NCI-H2196 (cell line): Measurements from ENCODE around the gene BCAS3.

Experiments
- DNase-seq: peaks from one replicate; lab custom pipeline; 2025; ENCODE audit not compliant: unreplicated experiment; lab: John Stamatoyannopoulos, UW

Gene BCAS3

GRCh38 chr17:61330174-61331150, 652.8 kb downstream of the BCAS3 start:
- no peak for DNase-seq

- DNase-seq: no peak
Measured at GRCh38 chr17:61331178-61331577, 653.5 kb downstream of the BCAS3 start.

DNA sequence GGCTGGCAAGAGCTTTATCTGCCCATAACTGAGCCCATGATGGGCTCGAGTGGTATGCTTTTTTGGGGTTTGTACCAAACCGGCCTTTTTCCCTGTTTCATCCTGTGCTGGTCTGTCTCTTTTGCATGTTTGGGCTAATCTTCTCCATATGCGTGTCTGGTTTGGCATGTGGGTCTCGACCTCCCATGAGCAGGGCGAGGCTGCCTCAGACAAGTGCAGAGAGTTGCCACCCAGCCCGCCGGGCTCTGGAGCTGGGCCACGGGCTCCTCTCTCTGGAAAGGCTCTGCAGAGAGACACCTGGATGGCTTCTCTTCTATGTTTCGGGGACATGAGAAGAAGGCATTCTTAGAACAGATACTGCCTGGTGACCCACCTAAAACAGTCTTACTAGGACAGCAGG, 654.2 kb downstream of the BCAS3 start:
- no peak for DNase-seq

GRCh38 chr17:61333136-61333535, 655.5 kb downstream of the BCAS3 start:
- no peak for DNase-seq

- no peak for DNase-seq
Measured at GRCh38 chr17:61334673-61335072, 657.0 kb downstream of the BCAS3 start.

DNA sequence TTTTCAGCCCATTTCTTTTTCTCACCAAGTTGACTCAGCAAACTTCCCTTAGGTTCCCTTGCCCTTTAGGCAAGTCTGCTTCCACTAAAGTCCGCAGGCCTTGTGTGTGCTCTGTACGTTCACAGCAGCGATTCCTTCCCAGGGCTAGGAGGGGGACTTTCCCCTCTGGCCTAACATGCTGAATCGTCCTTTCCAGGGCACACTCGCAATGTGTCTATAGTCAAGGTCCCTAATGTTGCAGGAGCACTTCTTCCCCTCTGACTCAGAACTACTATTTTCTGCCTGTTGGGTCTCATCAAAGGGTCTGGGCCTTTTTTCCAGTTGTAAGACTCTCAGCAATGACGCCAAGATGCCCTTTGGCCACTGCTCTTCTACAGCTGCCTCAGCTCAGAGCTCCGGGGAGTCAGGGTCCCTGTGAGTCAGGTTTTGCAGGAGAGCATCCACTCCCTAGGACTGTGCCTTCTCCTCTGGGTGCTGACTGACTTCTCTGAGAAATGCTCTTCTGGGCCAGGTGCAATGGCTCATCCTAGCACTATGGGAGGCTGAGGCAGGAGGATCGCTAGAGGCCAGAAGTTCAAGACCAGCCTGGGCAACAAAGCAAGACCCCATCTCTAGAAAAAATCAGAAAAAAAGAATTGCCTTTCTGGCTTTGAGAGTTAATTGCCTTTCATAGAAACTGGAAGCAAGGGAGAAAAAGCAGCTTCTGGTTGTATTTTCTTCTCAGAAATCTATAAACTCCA, 657.6 kb downstream of the BCAS3 start:
- no peak for DNase-seq

DNA sequence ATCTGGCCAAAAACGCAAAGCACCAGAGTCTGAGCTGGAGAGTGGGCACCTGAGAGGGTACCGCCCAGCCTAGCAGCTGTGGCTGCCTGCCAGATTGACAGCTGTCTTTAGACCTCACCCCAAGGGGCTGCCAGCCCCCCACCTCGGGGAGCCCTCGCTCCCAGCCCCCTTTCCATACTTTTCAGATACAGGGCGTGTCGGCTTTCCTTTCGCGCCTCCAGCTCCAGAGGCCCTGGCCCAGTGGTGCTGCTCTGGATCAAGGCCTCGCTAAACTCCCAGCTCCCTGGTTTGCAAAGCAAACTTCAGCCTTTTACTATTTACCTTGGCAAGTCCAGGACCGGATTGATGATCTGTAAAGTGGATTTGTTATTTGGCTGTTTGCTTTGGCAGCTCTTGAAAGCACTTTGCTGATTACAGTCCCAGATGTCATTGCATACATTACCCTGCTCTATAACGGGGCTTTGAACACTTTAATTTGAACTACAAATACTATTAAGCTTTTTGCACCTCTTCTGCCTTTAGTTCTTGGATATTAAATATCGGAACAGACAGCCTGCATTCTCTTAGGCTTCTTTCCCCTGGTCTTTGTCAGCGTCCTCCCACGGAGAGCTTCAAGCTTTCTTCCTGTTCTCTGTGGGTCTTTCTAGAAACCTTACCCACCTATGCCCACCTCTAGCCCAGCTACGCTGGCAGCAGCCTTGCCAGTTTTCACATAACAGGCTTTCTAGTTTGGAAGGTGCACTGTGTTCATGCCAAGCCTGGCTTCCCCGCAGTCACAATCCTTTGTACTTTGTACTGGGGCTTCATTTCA, 658.4 kb downstream of the BCAS3 start:
- peak; percentile 80 for DNase-seq

DNA sequence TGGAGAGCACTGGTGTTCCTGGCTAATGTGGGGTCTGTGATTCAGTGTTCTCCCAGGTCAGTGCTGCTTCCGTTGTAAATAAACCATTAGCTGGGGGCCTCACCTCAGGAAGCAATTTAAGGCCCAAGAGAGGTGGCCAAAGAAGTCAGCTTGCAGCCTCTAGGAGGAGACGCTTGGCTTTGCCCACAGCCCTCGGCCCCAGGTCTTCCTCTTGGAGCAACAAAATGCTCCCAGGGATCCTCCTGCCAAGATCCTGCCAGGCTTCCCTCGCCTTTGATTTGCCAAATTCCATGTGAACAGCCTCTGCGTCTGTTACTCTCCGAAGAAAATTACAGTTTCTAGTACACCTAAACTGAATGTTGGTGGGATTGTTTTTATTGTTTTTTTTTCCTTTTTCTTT, 659.6 kb downstream of the BCAS3 start:
- DNase-seq: no peak

- no peak for DNase-seq
Measured at GRCh38 chr17:61338000-61338798, 660.5 kb downstream of the BCAS3 start.

DNA sequence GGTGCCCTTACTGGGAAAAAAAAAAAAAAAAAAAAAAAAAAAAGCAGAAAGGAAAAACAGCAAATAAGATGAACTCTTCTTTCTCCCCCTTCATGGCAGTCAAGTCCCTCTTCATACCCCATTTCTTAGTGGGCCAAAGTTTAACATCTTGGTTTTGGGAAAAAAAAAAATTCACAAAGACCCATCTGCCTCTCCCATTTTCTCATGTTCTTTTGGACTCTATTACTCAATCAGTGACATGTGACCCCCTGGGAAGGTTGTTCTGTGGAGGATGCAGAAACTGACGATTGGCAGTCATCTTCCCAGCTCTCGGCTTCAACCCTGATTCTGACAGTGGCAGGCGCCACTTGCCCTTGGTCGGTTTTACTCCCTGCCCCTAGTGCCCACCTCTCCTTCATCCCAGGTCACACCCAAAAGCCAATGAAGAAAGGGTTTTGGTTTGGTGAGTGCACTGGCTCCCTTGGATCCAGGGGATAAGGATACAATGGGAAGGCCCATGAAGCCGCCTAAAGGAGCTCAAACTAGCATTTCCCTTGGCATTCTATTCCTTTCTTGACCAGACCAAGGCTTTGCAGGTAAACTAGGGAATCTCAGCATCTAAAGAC, 661.3 kb downstream of the BCAS3 start:
- no peak for DNase-seq

DNA sequence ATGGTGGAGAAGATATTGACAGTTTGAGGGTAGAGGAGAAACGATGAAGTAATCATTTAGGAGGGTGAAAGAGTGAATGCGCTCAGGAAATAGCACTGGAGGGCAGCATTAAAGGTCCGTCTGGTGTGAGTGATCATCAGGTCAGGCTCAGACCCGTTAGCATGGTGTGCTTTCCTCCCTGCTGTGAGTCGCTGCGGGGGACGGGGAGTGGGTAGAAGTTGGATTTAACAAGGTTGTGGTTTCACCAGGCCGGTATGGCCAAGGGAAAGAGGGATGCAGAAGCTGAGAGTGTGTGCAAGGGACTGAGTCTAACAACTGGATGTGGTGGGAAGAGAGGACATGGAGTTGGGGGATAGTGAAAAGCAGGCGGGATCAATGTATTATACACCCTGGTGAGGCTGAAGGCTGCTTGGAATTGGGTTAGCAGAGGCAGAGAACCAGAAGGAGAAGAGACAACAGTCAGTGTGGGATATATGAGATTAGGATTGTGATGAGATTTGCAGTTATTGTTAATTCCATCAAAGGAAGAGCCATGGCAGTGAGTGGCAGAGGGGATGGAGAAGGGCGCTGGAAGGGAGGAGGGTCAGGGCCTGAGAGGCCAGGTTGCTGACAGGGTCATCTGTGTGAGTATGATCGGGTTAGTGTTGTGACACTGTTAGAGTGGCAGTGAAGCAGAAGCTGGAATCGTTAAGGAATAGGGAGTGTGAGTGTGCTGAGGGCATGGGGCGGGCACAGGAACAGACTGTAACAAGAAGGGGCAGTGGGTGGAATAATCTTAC, 663.0 kb downstream of the BCAS3 start:
- DNase-seq: no peak

DNA sequence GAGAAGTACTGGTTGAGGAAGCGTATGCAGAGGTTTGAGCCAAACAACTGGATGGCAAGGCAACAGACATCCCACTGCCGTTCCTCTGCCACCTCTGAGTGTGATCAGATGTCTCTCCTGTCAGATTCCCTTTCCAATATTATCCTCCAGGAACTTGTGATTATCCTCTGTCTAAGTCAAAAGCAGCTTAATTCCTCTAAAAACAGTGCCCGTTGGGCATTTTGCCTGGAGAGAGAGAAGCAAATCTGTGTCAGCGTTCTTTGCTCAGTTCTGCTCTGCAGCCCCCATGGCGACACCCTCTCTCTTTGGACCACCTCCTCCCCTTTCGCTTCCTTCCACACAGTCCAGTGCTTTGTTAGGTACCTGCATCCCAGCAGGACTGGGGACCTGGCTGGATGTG, 665.9 kb downstream of the BCAS3 start:
- DNase-seq: no peak

- DNase-seq: no peak
Measured at GRCh38 chr17:61345061-61345460, 667.4 kb downstream of the BCAS3 start.

DNA sequence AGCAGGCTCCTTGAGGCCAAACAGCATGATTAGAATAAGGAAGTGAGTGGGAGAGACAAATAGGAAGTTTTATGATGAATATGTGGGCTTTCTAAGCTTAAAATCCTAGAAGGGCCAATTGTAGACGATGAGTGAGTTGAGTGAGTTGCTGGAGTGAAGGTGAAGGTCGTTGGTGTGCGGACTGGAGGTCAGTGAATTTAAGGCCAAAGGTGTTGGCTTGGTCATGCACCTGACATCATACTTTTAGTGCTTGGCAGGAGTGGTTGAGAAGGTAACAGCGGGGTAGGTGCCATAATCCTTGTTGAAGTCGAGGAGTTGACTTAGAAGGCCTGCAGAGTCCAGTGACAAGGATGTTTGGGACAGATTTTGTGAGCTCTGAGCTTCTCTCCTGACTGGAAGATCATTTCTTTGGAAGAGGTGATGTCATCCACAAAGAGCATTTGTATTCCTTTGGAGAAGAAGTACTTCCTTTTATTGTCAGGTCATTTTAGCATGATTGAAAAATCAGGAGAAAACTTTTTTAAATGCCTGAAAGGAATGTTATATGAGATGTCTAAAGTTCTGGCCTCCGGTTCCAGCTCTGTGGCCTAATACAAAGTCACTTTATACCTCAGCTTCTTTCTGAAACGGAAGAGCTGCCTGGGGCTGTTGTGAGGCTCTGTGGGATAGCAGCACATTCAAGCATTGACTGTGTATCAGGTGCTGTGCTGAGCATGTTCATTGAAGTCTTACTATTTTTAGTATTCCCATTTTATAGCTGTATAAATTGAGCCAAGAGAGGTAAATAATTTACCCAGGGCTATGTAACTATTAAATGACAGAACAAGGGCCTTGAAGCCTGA, 668.4 kb downstream of the BCAS3 start:
- DNase-seq: no peak

- no peak for DNase-seq
Measured at GRCh38 chr17:61349350-61349749, 671.7 kb downstream of the BCAS3 start.

GRCh38 chr17:61351745-61352407, 674.2 kb downstream of the BCAS3 start:
- DNase-seq: no peak

- no peak for DNase-seq
Measured at GRCh38 chr17:61352408-61352770, 674.7 kb downstream of the BCAS3 start.
